Glomerular endothelial cell (primary cell): ENCODE measurements around the gene FBXL2. TPM values are rescaled to one million over a fixed set of nuclear protein-coding genes. Genes with fewer than 3 reads are reported as not detected.

ENCODE experiments used
- DNase-seq: peaks from one replicate; pipeline ENCODE4 v3.0.0-alpha.2; 2011; ENCODE audit warnings: low read depth, low spot score; ENCODE audit errors: extremely low read depth
- total RNA-seq: library from RNA; depleted of rRNA; stranded (reverse); fragments of >200 nt; gene quantifications from 2 replicates; pipeline ENCODE4 v1.2.3, GENCODE V29; 2015

FBXL2 gene, protein sequence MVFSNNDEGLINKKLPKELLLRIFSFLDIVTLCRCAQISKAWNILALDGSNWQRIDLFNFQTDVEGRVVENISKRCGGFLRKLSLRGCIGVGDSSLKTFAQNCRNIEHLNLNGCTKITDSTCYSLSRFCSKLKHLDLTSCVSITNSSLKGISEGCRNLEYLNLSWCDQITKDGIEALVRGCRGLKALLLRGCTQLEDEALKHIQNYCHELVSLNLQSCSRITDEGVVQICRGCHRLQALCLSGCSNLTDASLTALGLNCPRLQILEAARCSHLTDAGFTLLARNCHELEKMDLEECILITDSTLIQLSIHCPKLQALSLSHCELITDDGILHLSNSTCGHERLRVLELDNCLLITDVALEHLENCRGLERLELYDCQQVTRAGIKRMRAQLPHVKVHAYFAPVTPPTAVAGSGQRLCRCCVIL
- total RNA-seq = 20.2 and 31.0 TPM in 2 replicates

GRCh38 chr3:33277193-33277882 is at the start of gene FBXL2:
TSS of gene FBXL2 (plus strand) at chr3:33277442. CDS start at chr3:33277513, 71 bp downstream.
- DNase-seq = no peak

GRCh38 chr3:33229066-33229465 is 48.2 kb upstream of the FBXL2 start:
- DNase-seq = no peak

DNA sequence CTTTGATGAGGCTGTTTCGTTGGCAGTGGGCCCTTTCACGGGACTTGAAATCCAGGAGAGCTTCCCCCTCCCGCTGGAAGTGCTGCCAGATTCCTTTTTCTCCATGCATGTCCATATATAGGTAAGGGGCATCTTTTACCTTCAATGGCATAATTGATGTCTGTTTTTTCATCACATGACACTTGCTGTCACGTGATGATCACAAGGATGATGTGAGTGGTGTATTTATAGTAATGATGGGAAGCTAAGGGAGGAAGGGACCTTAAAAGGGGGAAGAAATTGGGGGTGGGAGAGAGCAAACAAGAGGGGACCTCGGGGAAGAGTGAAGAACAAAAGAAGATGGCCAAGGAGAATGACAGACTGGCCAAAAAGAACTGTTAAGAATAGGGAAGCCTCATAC is 47.3 kb upstream of the FBXL2 start:
- no peak for DNase-seq

DNA sequence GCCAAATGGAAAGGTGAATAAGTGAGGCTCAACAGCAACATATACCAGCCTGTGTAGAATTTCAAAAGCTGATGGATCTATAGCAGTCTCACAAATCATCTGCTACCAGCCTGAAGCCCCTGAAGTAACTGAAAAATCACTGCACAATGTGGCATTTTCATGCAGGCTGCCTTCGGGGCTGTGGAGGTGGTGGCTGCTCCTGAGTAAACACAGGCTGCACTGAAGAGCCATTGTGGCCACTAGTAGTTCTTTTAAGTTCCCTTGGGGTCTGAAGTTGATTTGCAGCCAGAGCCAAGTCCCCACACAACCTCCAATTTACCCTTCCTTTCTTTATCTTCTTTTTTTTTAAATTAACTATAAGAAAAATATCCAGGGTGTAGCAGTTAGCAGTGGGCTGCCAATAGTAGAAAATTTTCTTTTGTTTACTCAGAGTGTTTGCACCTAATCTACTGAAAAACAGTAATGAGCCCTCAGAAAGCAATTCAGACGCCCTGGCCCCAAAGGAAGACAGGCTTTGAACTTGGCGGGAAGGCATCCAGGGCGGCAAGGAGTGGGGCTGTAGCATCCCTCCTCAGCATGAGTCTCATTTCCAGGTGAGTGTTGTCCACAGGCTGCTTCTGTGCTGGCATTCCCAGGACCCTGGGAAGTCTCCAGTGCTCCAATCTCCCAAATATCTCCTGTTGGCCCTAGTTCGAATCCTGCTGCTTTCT is 45.3 kb upstream of the FBXL2 start:
- no peak for DNase-seq

GRCh38 chr3:33233884-33234283 is 43.4 kb upstream of the FBXL2 start:
- no peak for DNase-seq

GRCh38 chr3:33236005-33236404 is 41.2 kb upstream of the FBXL2 start:
- DNase-seq = no peak

DNA sequence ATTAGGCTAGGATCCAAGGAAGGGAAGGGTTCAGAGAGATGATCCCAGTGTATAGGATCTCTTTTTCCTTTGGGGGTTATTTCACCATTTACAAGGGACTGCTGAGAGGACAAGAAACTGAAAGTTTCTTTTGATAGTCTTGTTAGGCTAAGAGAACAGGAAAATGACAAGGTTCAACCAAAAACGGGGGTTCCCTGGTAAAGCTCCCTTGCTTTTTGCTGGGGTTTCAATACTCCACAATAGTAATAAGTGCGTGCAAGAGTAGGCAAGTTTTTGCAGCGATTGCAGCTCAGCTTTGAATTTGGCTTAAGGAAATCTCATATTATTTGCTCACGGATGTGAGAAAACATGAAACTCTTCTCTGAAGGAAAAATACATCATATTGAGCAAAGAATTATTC is 39.8 kb upstream of the FBXL2 start:
- DNase-seq = no peak

GRCh38 chr3:33238923-33239322 is 38.3 kb upstream of the FBXL2 start:
- DNase-seq = no peak

DNA sequence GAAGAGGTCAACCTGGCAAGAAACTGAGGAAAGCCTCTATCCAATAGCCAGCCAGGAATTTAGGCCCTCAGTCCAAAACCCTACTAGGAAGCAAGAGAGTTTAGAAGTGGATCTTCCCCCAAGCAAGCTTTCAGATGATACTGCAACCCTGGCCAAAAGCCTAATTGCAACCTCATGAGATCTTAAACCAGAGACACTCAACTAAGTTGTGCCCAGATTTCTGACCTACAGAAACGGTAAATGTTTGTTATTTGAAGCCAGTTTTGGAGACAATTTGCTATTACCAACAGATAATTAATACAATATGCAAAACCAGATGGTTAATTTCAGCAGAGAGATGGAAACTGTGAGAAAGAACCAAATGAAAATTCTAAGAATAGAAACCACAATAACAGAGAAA is 37.0 kb upstream of the FBXL2 start:
- DNase-seq = no peak

- no peak for DNase-seq
Observed at GRCh38 chr3:33246786-33247185, 30.5 kb upstream of the FBXL2 start.

DNA sequence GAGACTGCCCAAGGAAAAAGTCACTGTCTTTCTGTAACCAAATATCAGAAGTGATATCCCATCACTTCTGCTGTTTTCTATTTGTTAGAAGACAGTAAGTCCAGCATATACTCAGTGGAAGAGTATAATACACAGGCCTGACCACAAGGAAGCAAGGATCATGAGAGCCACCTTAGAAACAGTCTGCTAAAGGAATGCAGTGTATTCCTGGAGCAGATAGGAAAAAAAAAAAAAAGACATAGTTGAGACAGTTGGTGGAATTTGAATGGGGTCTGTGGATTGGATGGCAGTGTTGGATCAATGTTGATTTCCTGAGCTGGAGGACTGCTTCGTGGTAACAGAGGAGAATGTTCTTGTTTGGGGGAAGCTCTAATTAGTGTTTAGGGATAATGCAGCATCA is 26.5 kb upstream of the FBXL2 start:
- DNase-seq = no peak

DNA sequence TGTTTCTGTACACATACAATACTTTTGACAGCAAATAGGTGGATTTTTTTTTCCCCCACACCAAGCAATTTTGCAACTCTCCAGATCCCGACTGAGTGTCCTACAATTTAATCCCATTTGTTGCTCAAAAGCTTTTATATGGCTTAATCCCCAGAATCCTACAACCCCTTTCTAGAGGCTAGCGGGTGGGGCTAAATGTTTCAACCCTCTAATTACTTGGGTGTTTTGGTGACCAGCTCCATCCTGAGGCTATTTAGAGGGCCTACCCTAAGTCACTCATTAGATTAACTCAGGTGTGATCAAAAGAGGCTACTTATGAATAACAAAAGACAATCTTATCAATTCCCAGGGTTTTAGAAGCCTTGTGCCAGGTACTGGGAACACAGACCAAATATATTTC is 21.0 kb upstream of the FBXL2 start:
- no peak for DNase-seq

DNA sequence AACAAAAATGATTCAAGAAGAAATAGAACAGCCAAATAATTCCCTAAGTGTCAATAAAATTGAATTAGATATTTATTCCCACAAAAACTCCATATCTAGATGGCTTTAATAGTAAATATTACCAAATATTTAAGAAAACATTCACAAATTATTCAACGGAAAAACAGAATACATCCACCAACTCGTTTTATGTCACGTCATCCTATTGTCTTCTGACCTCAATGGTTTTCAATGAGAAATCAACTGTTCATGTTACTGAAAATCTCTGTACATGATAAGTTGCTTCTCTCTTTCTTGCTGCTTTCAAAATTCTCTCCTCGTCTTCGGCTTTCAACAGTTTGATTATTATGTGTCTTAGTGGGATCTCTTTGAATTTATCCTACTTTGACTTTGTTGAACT is 17.1 kb upstream of the FBXL2 start:
- DNase-seq = no peak

DNA sequence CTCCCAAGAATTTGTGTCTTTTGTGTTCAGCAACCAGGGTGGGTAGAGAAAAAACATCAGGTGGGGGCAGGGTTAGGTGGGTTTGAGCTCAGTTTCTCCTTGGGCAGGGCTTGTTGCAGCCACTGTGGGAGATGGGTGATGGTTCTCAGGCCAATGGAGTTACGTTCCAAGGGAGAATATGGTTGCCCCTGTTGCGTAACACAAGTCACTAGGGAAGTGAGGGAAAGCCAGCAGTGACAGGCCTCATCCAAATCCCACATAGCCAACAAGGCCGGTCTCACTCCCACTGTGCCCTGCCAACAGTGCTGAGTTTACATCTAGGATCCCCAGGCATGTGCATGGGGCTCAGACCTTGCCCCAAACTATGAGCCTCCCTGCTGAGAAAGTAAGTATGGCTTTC is 7.9 kb upstream of the FBXL2 start:
- no peak for DNase-seq

DNA sequence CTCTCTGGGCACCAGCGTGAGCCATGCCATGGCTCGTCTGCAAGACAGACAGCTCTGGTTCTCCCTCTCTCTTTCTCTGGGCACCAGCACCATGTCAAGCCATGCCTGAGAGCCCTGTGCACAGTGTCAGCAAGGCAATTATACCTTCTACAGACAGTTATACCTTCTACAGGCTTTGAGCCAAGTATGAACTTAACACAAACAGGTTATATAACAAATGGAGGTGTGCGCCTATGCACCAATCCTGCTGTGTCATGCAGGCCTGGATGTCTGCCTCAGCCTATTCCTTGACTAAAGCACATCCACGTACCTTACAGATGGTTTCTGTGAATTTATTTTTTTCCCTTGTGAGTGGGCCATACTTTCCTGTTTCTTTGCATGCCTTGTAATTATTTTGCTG is 5.9 kb upstream of the FBXL2 start:
- DNase-seq = no peak

DNA sequence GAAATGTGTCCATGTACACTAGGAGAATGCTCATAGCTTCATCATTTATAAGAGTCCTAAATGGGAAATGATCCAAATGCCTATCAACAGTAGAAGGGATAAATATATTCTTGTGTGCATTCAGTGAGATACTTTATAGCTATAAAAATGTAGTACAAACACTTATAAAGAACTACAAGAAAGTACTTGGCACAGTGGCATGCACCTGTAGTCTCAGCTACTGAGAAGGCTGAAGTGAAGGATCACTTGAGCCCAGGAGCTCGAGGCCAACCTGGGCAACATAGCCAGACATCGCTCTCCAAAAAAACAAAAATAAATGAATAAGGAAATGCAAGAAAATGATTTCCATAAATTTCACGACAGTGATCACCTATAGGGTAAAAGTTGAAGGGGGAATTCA is 3.6 kb upstream of the FBXL2 start:
- no peak for DNase-seq

GRCh38 chr3:33278163-33278562 is 921 bp downstream of the FBXL2 start:
- DNase-seq = no peak

DNA sequence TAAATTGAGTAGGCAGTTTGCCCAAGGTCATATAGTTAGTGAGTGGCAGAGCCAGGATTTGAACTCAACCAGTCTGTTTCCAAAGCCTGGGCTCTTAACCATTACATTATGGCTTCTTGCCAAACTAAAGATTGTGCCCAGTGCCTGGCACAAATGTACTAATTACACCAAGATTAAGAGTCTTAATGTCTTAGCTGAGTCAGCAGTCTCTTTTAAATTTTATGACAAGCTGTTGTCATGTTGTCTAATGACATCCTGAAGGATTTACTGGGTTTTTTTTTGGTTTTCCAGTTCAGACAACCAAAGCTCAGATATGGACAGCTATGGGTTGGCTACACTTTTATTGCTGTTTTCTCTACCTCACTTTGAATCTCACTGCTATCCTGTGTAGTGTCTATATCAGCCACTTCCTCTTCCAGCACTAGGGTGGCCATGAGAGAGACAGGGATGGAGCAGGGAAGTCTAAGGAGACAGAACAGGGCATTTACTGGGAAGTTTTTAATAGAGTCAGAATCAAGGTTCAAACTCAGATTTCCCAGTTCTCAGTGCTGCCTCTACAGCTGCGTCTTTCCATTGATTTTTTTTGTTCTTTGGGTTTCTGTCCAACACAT is 10.5 kb downstream of the FBXL2 start:
- DNase-seq = no peak

DNA sequence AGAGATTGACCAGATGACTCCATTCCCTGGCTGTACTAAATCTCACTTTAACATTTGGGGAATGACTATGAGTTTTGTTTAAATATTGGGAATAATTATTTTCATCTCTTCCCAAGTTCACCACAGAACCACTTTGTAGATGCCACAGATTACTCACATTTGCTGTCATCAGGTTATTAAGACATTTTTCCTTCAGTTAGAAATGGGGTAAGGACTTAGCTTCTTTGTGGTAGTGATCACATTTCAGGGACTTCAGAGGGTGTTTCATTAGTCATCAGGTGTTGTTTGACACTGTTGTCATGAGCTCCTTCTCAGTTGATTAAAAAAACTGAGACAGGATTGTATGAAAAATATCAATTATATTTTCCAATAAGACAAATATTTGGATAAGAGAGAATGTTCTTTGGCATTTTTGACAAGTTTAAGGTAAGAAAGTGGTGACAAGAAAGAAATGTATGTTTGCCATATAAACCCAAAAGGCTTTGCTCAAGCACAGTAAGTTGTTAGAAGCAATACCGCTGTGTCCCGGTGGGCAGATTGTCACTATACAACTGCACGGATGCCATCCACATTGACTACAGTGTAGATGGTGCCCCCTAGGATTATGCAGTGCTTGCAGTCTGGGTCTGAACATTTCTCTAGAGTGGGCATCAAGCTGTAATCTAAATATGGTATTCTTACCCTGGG is 22.3 kb downstream of the FBXL2 start:
- no peak for DNase-seq

- peak; percentile 31 for DNase-seq
Observed at GRCh38 chr3:33312361-33312760, 35.1 kb downstream of the FBXL2 start.

- no peak for DNase-seq
Observed at GRCh38 chr3:33313331-33313730, 36.1 kb downstream of the FBXL2 start.
